ENCODE measurements around the gene ABCG2. TPM values are rescaled to one million over a fixed set of nuclear protein-coding genes. Genes with fewer than 3 reads are reported as not detected.

Gene ABCG2
- total RNA-seq, 4 donors from 2014 or later: 17.3 to 272 (median 125) TPM

- no peak for TF ChIP-seq CTCF (IDR thresholded peaks at IDR 0.05)
- TF ChIP-seq POLR2A (IDR thresholded peaks at IDR 0.05): no peak
- Histone ChIP-seq H3K9me3 (no peaks in the 10 kb centered on the region), H3K27me3 (no peaks in the 10 kb centered on the region), H3K27ac (peak overlapping the region in 2 of 4 donors; percentile 53 to 54), H3K4me1 (peaks cover 0 to 5% (median 0%) of the 10 kb centered on the region in 4 donors), H3K4me3 (no peak overlapping the region), H3K36me3 (no peaks in the 10 kb centered on the region)
- no peak for DNase-seq
These were observed 9.9 kb downstream of the ABCG2 start for GRCh38 chr4:88148560-88148959.

- peak overlapping the region in 2 of 4 donors; percentile 53 to 54 for H3K27ac ChIP-seq
- no peak for TF ChIP-seq CTCF (IDR thresholded peaks at IDR 0.05)
- no peak for TF ChIP-seq POLR2A (IDR thresholded peaks at IDR 0.05)
- H3K4me3 ChIP-seq: no peak overlapping the region
These were observed 10.6 kb downstream of the ABCG2 start for GRCh38 chr4:88147799-88148217.

GRCh38 chr4:88146891-88147290, 11.5 kb downstream of the ABCG2 start:
- H3K4me1 ChIP-seq: peaks cover 0 to 5% (median 0%) of the 10 kb centered on the region in 4 donors
- no peaks in the 10 kb centered on the region for H3K36me3 ChIP-seq
- DNase-seq: no peak
- no peak overlapping the region for H3K4me3 ChIP-seq
- no peaks in the 10 kb centered on the region for H3K27me3 ChIP-seq
- no peak for TF ChIP-seq CTCF (IDR thresholded peaks at IDR 0.05)
- TF ChIP-seq POLR2A (IDR thresholded peaks at IDR 0.05): no peak
- H3K27ac ChIP-seq: peak overlapping the region in 2 of 4 donors; percentile 53 to 54
- H3K9me3 ChIP-seq: no peaks in the 10 kb centered on the region

More at GRCh38 chr4:88147799-88148217, 10.6 kb downstream of the ABCG2 start:
- Histone ChIP-seq H3K36me3 (no peaks in the 10 kb centered on the region), H3K27me3 (no peaks in the 10 kb centered on the region), H3K4me1 (peaks cover 0 to 5% (median 0%) of the 10 kb centered on the region in 4 donors), H3K9me3 (no peaks in the 10 kb centered on the region)
- no peak for DNase-seq

- Histone ChIP-seq H3K4me3 (no peak overlapping the region), H3K27ac (peak overlapping the region in 1 of 4 donors; percentile 37), H3K36me3 (no peaks in the 10 kb centered on the region), H3K4me1 (peaks cover 0 to 5% (median 0%) of the 10 kb centered on the region in 4 donors), H3K27me3 (no peaks in the 10 kb centered on the region), H3K9me3 (no peaks in the 10 kb centered on the region)
- TF ChIP-seq CTCF (IDR thresholded peaks at IDR 0.05): no peak
- no peak for TF ChIP-seq POLR2A (IDR thresholded peaks at IDR 0.05)
- no peak for DNase-seq
These were observed 13.6 kb downstream of the ABCG2 start for GRCh38 chr4:88144866-88145300.

GRCh38 chr4:88144048-88144447, 14.4 kb downstream of the ABCG2 start:
- TF ChIP-seq CTCF (IDR thresholded peaks at IDR 0.05): no peak
- H3K36me3 ChIP-seq: no peaks in the 10 kb centered on the region
- no peaks in the 10 kb centered on the region for H3K9me3 ChIP-seq
- H3K4me1 ChIP-seq: peaks cover 0 to 5% (median 0%) of the 10 kb centered on the region in 4 donors
- peak overlapping the region in 1 of 4 donors; percentile 32 for H3K27ac ChIP-seq
- H3K4me3 ChIP-seq: no peak overlapping the region
- no peaks in the 10 kb centered on the region for H3K27me3 ChIP-seq
- DNase-seq: no peak

- DNase-seq: peak in 1 of 3 donors; percentile 53
- no peak overlapping the region for H3K4me3 ChIP-seq
- peaks cover 0 to 5% (median 0%) of the 10 kb centered on the region in 4 donors for H3K4me1 ChIP-seq
- no peaks in the 10 kb centered on the region for H3K36me3 ChIP-seq
- H3K9me3 ChIP-seq: no peaks in the 10 kb centered on the region
- H3K27me3 ChIP-seq: no peaks in the 10 kb centered on the region
- peak overlapping the region in 2 of 4 donors; percentile 32 to 34 for H3K27ac ChIP-seq
- TF ChIP-seq POLR2A (IDR thresholded peaks at IDR 0.05) (no peak), CTCF (IDR thresholded peaks at IDR 0.05) (no peak)
These were observed 14.9 kb downstream of the ABCG2 start for GRCh38 chr4:88143504-88143903.

All from Peyer's patch (tissue), 4 donors.